HepG2 (cell line): ENCODE data around the gene NFE2L1. TPM values are rescaled to one million over a fixed set of nuclear protein-coding genes. Genes with fewer than 3 reads are reported as not detected.

ENCODE experiments used
- ARID5B ChIP-seq: IDR thresholded peaks from 2 replicates; pipeline ENCODE4 v1.4.0; 2020; ENCODE audit warnings: mild to moderate bottlenecking, missing genetic modification reagents
- ATF6 ChIP-seq: sonication (generic); formaldehyde crosslinking; conservative IDR thresholded peaks from 2 replicates; pipeline ENCODE4 v1.4.0; 2020; ENCODE audit warnings: missing genetic modification reagents
- CENPX ChIP-seq: sonication (generic); formaldehyde crosslinking; IDR thresholded peaks from 2 replicates; pipeline ENCODE4 v1.9.0; 2021; ENCODE audit warnings: mild to moderate bottlenecking, missing genetic modification reagents, moderate library complexity
- ETS1 ChIP-seq: sonication (generic); formaldehyde crosslinking; IDR thresholded peaks from 2 replicates; pipeline ENCODE4 v1.4.0; 2020; ENCODE audit warnings: missing genetic modification reagents
- ETV5 ChIP-seq: IDR thresholded peaks from 2 replicates; pipeline ENCODE4 v1.6.1; 2018; ENCODE audit warnings: missing biosample characterization, missing genetic modification reagents, inconsistent platforms, borderline replicate concordance
- FLYWCH1 ChIP-seq: sonication (generic); formaldehyde crosslinking; IDR thresholded peaks from 2 replicates; pipeline ENCODE4 v1.8.1; 2023; ENCODE audit warnings: mild to moderate bottlenecking, missing genetic modification reagents
- PBX3 ChIP-seq: sonication (generic); formaldehyde crosslinking; IDR thresholded peaks from 2 replicates; pipeline ENCODE4 v1.8.1; 2023; ENCODE audit warnings: missing genetic modification reagents, inconsistent platforms, borderline replicate concordance
- RXRB ChIP-seq: IDR thresholded peaks from 2 replicates; pipeline ENCODE4 v1.6.1; 2016; ENCODE audit warnings: borderline replicate concordance, missing genetic modification reagents, missing compliant biosample characterization
- SKI ChIP-seq: fragments of 450-650 bp; IDR thresholded peaks from one replicate; pipeline ENCODE4 v1.6.1; 2018; ENCODE audit warnings: mild to moderate bottlenecking; ENCODE audit not compliant: partially characterized antibody
- STAT6 ChIP-seq: sonication (generic); formaldehyde crosslinking; IDR thresholded peaks from 2 replicates; pipeline ENCODE4 v1.4.0; 2020; ENCODE audit warnings: missing genetic modification reagents, mild to moderate bottlenecking, borderline replicate concordance
- ZNF660 ChIP-seq: sonication (generic); formaldehyde crosslinking; IDR thresholded peaks from 2 replicates; pipeline ENCODE4 v1.5.1; 2020; ENCODE audit warnings: mild to moderate bottlenecking, low read depth, missing genetic modification reagents, borderline replicate concordance
- ZNF747 ChIP-seq: sonication (generic); formaldehyde crosslinking; IDR thresholded peaks from 2 replicates; pipeline ENCODE4 v1.8.1; 2023; ENCODE audit warnings: missing genetic modification reagents, mild to moderate bottlenecking, borderline replicate concordance
- polyA plus RNA-seq, 8 experiments: library from polyadenylated mRNA; depleted of rRNA in 3 of 8; stranded (reverse) in 7 of 8; unstranded in 1 of 8; fragments of >200 nt; fragmentation: Illumina TruSeq in 4 of 8; extraction: Trizol in 4 of 8; gene quantifications; 2 replicates each; pipeline versions ENCODE4 v1.2.1 to v1.2.3, GENCODE V29; 2011 to 2016; ENCODE audit warnings: low read depth in 4 of 8, missing spikeins in 1 of 8, mixed read lengths in 1 of 8; ENCODE audit not compliant: insufficient read depth in 1 of 8
- total RNA-seq, 5 experiments: library from RNA; depleted of rRNA; stranded (reverse); fragments of >200 nt; fragmentation: Illumina TruSeq; extraction: Trizol; gene quantifications; 2 replicates each; pipeline ENCODE4 v1.2.3, GENCODE V29; 2016; ENCODE audit warnings: low read depth in 1 of 5

NFE2L1 gene
- total and polyA plus RNA-seq, 2 of the 13 experiments (the other 11 are each of a cell fraction or from before 2014, with no cell fraction given) = 67.0 to 234 TPM

GRCh38 chr17:48107137-48108055 lies 59.2 kb downstream of the NFE2L1 start, which contains the start of gene SNX11 (continued):
- TF ChIP-seq STAT6 (CRISPR knock-in tag) (peak; percentile 43; the same call in 1 of the 2 replicates), ARID5B (CRISPR knock-in tag) (peak; percentile 36; the same call in 1 of the 2 replicates), ATF6 (CRISPR knock-in tag) (0 out of 2 replicates have a peak, but pooled peaks have one; percentile 26), ETV5 (peak; percentile 51; the same call in 1 of the 2 replicates), PBX3 (CRISPR knock-in tag) (peak; percentile 43; the same call in 1 of the 2 replicates), FLYWCH1 (CRISPR knock-in tag) (no peak), ETS1 (CRISPR knock-in tag) (no peak), ZNF660 (CRISPR knock-in tag) (0 out of 2 replicates have a peak, but pooled peaks have one; percentile 72), CENPX (CRISPR knock-in tag) (no peak), RXRB (CRISPR knock-in tag) (peak; percentile 40; the same call in 1 of the 2 replicates), ZNF747 (CRISPR knock-in tag) (peak; percentile 96; the same call in 1 of the 2 replicates), SKI (no peak)
